Nephron (organoid): ENCODE measurements around the gene TSPAN16.
"Not testable (repeated sequence)": the region's sequence is repeated elsewhere in the genome, so short reads cannot be mapped to it uniquely, and the experiment has no call there.

Experiments used
- H3K27ac Mint-ChIP-seq, 3 experiments: 2 replicates each; pipeline ENCODE4 v1.8.0; 2020; ENCODE audit warnings: mixed read lengths in 3 of 3, mild to moderate bottlenecking in 2 of 3, moderate library complexity in 1 of 3
- H3K27me3 Mint-ChIP-seq: 2 replicates; pipeline ENCODE4 v1.8.0; 2021; ENCODE audit warnings: low read depth, mild to moderate bottlenecking, moderate library complexity, mixed read lengths
- H3K36me3 Mint-ChIP-seq: 2 replicates; pipeline ENCODE4 v1.8.0; 2020; ENCODE audit warnings: low read depth, mixed read lengths
- H3K4me1 Mint-ChIP-seq: 2 replicates; pipeline ENCODE4 v1.8.0; 2020; ENCODE audit warnings: mixed read lengths
- H3K4me3 Mint-ChIP-seq, 3 experiments: 2 replicates each; pipeline ENCODE4 v1.8.0; 2020; ENCODE audit warnings: mild to moderate bottlenecking in 3 of 3, mixed read lengths in 3 of 3, moderate library complexity in 2 of 3
- H3K9me3 Mint-ChIP-seq: 2 replicates; pipeline ENCODE4 v1.8.0; 2020; ENCODE audit warnings: mixed read lengths
- CTCF ChIP-seq, 3 experiments: fragments of 200-600 bp; sonication (generic); IDR thresholded peaks; one replicate each; pipeline ENCODE4 v1.5.0; 2021; ENCODE audit warnings: antibody characterized with exemption in 3 of 3; ENCODE audit not compliant: unreplicated experiment in 3 of 3

Gene TSPAN16

GRCh38 chr19:11330127-11330526 lies 34.2 kb downstream of the TSPAN16 start:
- no peaks in the 10 kb centered on the region for H3K9me3 Mint-ChIP-seq
- no peak for TF ChIP-seq CTCF (IDR thresholded peaks at IDR 0.05; ENCODE audit: unreplicated experiment in 3 of 3)
- H3K4me3 Mint-ChIP-seq: no peak overlapping the region
- no peaks in the 10 kb centered on the region for H3K4me1 Mint-ChIP-seq
- H3K36me3 Mint-ChIP-seq: peaks cover 41% of the 10 kb centered on the region
- H3K27ac Mint-ChIP-seq: no peak overlapping the region
- H3K27me3 Mint-ChIP-seq: no peaks in the 10 kb centered on the region

GRCh38 chr19:11331502-11331901 lies 35.5 kb downstream of the TSPAN16 start:
- H3K36me3 Mint-ChIP-seq: peaks cover 54% of the 10 kb centered on the region
- no peaks in the 10 kb centered on the region for H3K9me3 Mint-ChIP-seq
- no peak for TF ChIP-seq CTCF (IDR thresholded peaks at IDR 0.05; ENCODE audit: unreplicated experiment in 3 of 3)
- no peak overlapping the region for H3K27ac Mint-ChIP-seq
- H3K4me1 Mint-ChIP-seq: no peaks in the 10 kb centered on the region
- H3K4me3 Mint-ChIP-seq: no peak overlapping the region
- H3K27me3 Mint-ChIP-seq: no peaks in the 10 kb centered on the region

GRCh38 chr19:11332822-11333221 lies 36.9 kb downstream of the TSPAN16 start:
- Mint-ChIP-seq H3K27ac (no peak overlapping the region), H3K4me1 (no peaks in the 10 kb centered on the region), H3K36me3 (peaks cover 55% of the 10 kb centered on the region), H3K4me3 (no peak overlapping the region), H3K9me3 (no peaks in the 10 kb centered on the region), H3K27me3 (no peaks in the 10 kb centered on the region)
- TF ChIP-seq CTCF (IDR thresholded peaks at IDR 0.05; ENCODE audit: unreplicated experiment in 3 of 3): no peak

GRCh38 chr19:11333838-11334237 lies 37.9 kb downstream of the TSPAN16 start:
- not testable (repeated sequence) for H3K9me3 Mint-ChIP-seq, H3K4me3 Mint-ChIP-seq, H3K4me1 Mint-ChIP-seq, H3K27me3 Mint-ChIP-seq, H3K27ac Mint-ChIP-seq
- peaks cover 56% of the 10 kb centered on the region for H3K36me3 Mint-ChIP-seq

- Mint-ChIP-seq H3K4me1 (peaks cover 10% of the 10 kb centered on the region), H3K27me3 (no peaks in the 10 kb centered on the region), H3K9me3 (no peaks in the 10 kb centered on the region), H3K4me3 (no peak overlapping the region), H3K27ac (no peak overlapping the region), H3K36me3 (peaks cover 49% of the 10 kb centered on the region)
- TF ChIP-seq CTCF (IDR thresholded peaks at IDR 0.05; ENCODE audit: unreplicated experiment in 3 of 3): no peak
These were observed 39.6 kb downstream of the TSPAN16 start for GRCh38 chr19:11335449-11336146.

- H3K27me3 Mint-ChIP-seq: no peaks in the 10 kb centered on the region
- no peaks in the 10 kb centered on the region for H3K9me3 Mint-ChIP-seq
- no peak for TF ChIP-seq CTCF (IDR thresholded peaks at IDR 0.05; ENCODE audit: unreplicated experiment in 3 of 3)
- H3K27ac Mint-ChIP-seq: no peak overlapping the region
- peak overlapping the region in 2 of 3 experiments; percentile 4 to 14 for H3K4me3 Mint-ChIP-seq
- H3K36me3 Mint-ChIP-seq: peaks cover 44% of the 10 kb centered on the region
- peaks cover 10% of the 10 kb centered on the region for H3K4me1 Mint-ChIP-seq
These were observed 41.1 kb downstream of the TSPAN16 start for GRCh38 chr19:11337080-11337479.
